ENCODE measurements around the gene AIP. TPM values are rescaled to one million over a fixed set of nuclear protein-coding genes. Genes with fewer than 3 reads are reported as not detected.

The AIP gene
- total RNA-seq, 2 experiments from 2014 or later, result 145 to 146 TPM

- DNase-seq (no peak), ATAC-seq (no peak)
- POLR2A ChIA-PET, result interaction anchor here (0.9 to 1.8 kb wide), 3 partner anchors 14 to 214 kb away, joined by 3 to 8 read pairs (median 6); no protein-coding TSS in a partner anchor
- no peaks in the 10 kb centered on the region for H3K27me3 Mint-ChIP-seq
- TF ChIP-seq CTCF (IDR thresholded peaks at IDR 0.05), result no peak
- H3K36me3 Mint-ChIP-seq (ENCODE audit: low read depth), result no peaks in the 10 kb centered on the region
- H3K4me3 Mint-ChIP-seq, result no peak overlapping the region
- CTCF ChIA-PET, result no interaction called here
- H3K27ac Mint-ChIP-seq, result no peak overlapping the region
- H3K9me3 Mint-ChIP-seq, result no peaks in the 10 kb centered on the region
- H3K4me1 Mint-ChIP-seq (ENCODE audit: low read depth), result peaks cover 9% of the 10 kb centered on the region
- intact Hi-C loops (cut with micrococcal nuclease), result no loop called here
These were observed 28.8 kb upstream of the AIP start for GRCh38 chr11:67453816-67454732.

- CTCF ChIA-PET, result no interaction called here
- no peaks in the 10 kb centered on the region for H3K36me3 Mint-ChIP-seq (ENCODE audit: low read depth)
- no peak within 1 kb of the TSS for H3K4me3 Mint-ChIP-seq
- ATAC-seq, result no peak
- H3K27me3 Mint-ChIP-seq, result no peaks in the 10 kb centered on the region
- TF ChIP-seq CTCF (IDR thresholded peaks at IDR 0.05), result no peak
- intact Hi-C loops (cut with micrococcal nuclease), result no loop called here
- H3K4me1 Mint-ChIP-seq (ENCODE audit: low read depth), result peaks cover 4% of the 10 kb centered on the region
- H3K9me3 Mint-ChIP-seq, result no peaks in the 10 kb centered on the region
- POLR2A ChIA-PET, result interaction anchor here (0.9 to 1.8 kb wide), 3 partner anchors 13 to 215 kb away, joined by 3 to 8 read pairs (median 6); no protein-coding TSS in a partner anchor
- H3K27ac Mint-ChIP-seq, result no peak within 1 kb of the TSS
- DNase-seq, result no peak
These were observed 27.8 kb upstream of the AIP start, which contains the start of gene CABP4 for GRCh38 chr11:67455054-67455453. TSS of gene CABP4 (plus strand) at chr11:67455354. CDS start at chr11:67455424, 70 bp downstream.

GRCh38 chr11:67456068-67456705 lies 26.6 kb upstream of the AIP start:
- Mint-ChIP-seq H3K9me3 (no peaks in the 10 kb centered on the region), H3K27me3 (no peaks in the 10 kb centered on the region), H3K36me3 (ENCODE audit: low read depth) (no peaks in the 10 kb centered on the region), H3K4me3 (no peak overlapping the region), H3K27ac (no peak overlapping the region), H3K4me1 (ENCODE audit: low read depth) (no peaks in the 10 kb centered on the region)
- intact Hi-C loops (cut with micrococcal nuclease), result no loop called here
- ATAC-seq, result no peak
- POLR2A ChIA-PET, result interaction anchor here (0.9 to 1.5 kb wide), 4 partner anchors 9 to 29 kb away, joined by 3 to 6 read pairs (median 3); partner anchors contain the start of gene PTPRCAP
- no peak for DNase-seq
- TF ChIP-seq CTCF (IDR thresholded peaks at IDR 0.05), result no peak
- CTCF ChIA-PET, result no interaction called here

- Mint-ChIP-seq H3K36me3 (ENCODE audit: low read depth) (no peaks in the 10 kb centered on the region), H3K9me3 (no peaks in the 10 kb centered on the region), H3K4me1 (ENCODE audit: low read depth) (no peaks in the 10 kb centered on the region), H3K27ac (no peak overlapping the region), H3K27me3 (no peaks in the 10 kb centered on the region), H3K4me3 (no peak overlapping the region)
- TF ChIP-seq CTCF (IDR thresholded peaks at IDR 0.05), result no peak
- ChIA-PET CTCF (no interaction called here), POLR2A (interaction anchor here (1.0 to 1.5 kb wide), 2 partner anchors 10 to 28 kb away, joined by 3 to 6 read pairs; no protein-coding TSS in a partner anchor)
- no peak for ATAC-seq
- no peak for DNase-seq
- intact Hi-C loops (cut with micrococcal nuclease), result no loop called here
These were observed 25.4 kb upstream of the AIP start for GRCh38 chr11:67457453-67457852.
